HG02870 (cell line): ENCODE data around the gene RPUSD1.

Experiments used
- ATAC-seq: cut with Tn5 transposase; IDR thresholded peaks from one replicate; pipeline ENCODE4 v1.9.1; 2021; ENCODE audit warnings: mild to moderate bottlenecking, moderate library complexity; ENCODE audit not compliant: unreplicated experiment

RPUSD1 gene

DNA sequence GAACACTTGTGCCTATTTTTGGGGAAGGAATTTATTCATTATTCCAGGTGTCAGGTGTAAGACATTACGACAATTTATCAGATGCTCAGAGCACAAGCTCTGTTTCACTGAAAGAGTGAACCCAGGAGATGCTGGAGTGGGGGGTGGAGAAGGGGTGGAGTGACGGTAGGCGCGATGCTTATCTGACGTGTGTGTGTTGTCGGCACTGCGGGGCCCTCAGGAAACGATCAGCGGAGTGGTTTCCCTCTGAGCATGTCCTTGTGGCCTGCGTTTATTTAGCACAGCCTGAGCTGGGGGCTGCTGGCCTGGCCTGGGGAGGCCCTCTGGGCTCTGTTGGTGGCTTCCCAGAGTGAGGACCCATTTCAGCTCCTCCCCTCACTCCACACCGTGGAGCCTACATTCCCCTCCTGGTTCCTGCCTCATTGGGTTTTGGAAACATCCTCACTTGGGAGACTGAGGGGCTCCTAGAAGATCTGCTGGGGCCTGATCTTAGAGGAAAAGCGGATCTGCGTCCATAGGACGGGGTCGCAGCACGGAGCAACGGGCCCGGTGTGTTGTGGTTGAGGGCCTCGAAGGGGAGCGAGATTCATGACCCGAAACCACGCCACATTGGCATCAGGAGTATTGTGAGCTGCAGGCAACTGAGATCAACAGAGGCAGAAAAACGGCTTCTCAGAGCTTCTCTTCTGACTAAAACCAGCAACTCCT lies 31.3 kb upstream of the RPUSD1 start:
- ATAC-seq: no peak

- no peak for ATAC-seq
Measured at GRCh38 chr16:818592-818991, 30.4 kb upstream of the RPUSD1 start.

GRCh38 chr16:818132-818531 lies 30.0 kb upstream of the RPUSD1 start:
- no peak for ATAC-seq

DNA sequence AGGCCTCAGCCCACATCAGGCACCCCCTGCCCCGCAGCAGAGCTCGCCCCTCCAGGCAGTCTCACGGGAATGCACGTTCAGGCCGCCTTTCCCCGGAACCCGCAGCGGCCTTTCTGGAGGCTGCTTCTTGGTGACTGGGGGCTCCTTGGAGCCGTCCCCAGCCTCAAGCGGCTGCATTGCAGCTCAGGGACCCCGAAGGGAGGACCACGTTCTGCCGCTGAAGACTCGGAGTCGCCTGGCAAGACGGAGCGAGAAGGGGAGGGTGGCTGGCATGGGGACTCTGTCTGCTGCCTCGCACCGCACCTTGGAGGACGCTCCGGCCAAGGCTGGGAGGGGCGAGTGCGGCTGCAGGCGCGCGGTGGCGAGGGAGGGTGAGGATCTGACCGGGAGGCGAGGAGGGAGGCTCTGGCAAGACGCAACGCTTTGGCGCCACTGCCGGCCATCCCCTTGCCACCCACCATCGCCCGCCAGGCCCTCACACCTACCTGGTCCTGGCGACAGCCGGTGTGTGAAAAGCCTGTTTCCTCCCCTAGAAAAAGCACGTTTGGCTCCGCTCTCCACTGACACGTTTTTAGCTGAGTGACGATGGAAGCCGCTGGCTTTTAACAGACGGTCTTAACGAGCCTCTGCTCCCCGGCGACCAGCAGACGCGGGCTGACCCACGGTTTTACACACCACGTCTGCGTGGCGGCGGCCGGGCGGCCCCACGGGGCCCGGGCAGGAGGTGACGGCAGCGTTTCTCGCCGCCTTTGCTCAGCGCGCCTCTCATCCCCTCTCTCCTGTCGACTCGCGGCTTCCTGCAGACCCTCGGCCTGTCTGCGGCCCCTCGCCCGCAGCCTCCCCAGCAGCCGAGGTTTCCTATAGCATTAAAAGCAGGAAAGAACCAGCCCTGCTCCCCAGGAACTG lies 29.1 kb upstream of the RPUSD1 start:
- no peak for ATAC-seq

DNA sequence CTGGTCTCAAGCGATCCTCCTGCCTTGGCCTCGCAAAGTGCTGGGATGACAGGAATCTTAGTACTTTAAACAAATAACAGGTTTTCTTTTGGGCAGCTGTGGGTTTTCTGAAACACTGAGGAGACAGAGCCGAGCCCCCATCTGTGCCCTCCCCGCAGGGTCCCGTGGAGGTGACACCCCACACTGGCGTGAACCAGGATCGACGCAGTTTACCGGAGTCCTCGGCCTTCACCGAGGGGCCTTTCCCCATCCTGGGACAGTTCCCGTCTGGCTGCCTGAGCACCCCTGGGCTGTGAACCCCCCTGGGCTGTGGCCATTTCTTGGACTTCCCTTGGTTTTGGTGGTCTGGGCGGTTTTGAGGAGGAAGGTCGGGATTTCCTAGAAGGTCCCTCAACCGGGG lies 27.7 kb upstream of the RPUSD1 start:
- no peak for ATAC-seq

DNA sequence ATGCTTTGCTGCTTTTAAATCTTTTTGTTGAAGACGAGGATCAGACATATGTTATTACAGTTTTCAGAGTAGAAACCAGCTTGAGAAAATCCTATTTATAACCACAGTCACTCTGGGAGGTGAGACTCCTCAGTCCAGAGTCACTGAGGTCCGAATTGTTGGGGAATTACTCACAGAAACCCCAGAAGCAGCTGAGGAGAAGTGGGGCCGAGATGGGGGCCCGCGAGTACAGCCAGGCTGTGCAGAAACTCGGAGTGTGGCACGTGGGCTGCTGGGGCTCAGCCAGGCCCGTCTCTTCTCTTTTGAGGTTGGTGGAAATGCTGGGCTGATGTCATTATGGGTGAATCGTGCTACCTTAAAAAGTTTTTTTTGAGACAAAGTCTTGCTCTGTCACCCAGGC lies 26.8 kb upstream of the RPUSD1 start:
- ATAC-seq: no peak

DNA sequence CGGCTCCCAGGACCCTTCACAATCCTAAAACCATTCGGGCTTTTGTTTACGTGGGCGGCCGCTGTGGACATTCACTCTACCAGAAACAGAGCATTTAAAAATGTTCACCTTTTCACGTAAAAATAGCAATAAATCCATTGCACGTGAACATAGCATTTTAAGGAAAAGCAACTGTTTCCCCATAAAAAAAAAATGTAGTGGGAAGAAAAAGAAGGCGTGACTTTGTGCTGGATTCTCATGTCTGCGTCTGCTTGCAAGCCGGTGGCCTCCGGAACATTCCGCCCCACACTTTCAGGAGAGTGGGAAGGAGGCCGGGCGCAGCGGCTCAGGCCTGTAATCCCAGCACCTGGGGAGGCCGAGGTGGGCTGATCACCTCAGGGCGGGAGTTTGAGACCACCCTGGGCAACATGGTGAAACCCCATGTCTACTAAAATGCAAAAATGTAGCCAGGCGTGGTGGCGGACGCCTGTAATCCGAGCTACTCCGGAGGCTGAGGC lies 25.8 kb upstream of the RPUSD1 start:
- no peak for ATAC-seq

GRCh38 chr16:813204-813915 lies 25.2 kb upstream of the RPUSD1 start:
- no peak for ATAC-seq

DNA sequence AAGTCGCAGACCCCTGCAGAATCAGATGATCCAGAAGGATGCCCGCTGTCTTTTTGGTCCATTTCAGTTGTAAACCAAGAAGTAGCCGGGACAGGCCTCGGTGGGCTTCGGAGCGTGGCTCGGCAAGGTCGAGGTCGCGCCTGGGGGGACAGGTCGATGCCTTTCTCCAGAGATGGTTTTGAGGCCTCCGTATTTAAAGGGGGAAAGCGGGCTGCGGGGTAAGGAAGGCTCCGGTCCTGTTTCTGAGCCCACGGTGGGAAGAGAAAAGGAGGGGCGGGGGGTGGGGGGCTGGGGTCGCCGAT lies 19.9 kb upstream of the RPUSD1 start:
- ATAC-seq: no peak

GRCh38 chr16:807347-808084 lies 19.3 kb upstream of the RPUSD1 start:
- peak; percentile 88 for ATAC-seq

DNA sequence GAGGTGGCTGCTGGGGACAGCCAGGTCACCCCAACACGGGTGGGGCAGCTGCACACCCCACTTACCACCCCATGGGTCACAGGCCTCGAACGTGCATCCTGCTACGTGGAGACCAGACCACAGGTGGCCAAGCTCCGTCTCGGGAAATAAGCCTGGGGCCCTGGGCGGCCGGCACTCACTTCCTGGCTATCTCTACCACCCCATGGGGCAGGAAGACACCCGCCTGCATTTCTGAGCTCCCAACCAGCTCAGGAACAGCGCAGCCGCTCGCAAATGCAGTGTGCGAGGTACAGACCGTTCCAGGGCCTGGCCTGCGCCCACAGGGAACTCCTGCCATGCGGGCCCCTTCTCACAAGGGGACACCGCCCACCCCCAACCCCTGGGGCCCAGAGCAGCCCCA lies 17.3 kb upstream of the RPUSD1 start:
- ATAC-seq: no peak

- ATAC-seq: no peak
Measured at GRCh38 chr16:804193-805048, 16.2 kb upstream of the RPUSD1 start.

DNA sequence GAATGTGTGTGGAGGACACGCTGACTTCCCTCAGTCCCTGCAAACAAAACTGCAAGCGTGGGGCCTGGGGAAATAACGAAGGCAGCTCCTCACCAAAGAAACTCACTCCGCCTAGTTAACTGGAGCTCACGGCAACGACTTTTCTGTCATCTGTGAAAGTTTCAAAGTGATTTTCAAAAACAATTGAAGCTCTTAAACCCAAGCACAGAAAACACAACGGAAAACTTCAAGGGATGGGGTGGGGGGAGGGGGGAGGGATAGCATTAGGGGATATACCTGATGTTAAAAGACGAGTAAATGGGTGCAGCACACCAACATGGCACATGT lies 15.5 kb upstream of the RPUSD1 start:
- no peak for ATAC-seq

- ATAC-seq: no peak
Measured at GRCh38 chr16:802914-803753, 15.0 kb upstream of the RPUSD1 start.

DNA sequence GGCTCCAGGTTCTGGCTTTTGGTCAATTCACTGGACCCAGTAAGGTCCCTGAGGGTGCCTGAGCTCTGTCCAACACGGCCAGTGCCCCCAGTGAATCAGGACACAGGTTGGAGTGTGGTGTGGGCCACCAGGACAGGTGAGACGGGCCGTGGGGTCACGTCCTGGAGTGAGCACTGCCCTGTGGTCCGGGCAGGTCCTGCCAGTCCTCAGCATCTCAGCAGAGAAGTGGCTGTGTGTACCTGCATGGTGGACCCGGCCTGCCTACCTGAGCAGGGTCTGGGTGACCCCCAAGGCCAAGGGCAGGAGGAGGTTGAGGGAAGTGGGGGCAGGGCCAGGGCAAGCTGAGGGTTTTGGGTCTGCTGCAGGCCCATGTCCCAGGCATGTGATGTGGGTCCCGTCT lies 14.3 kb upstream of the RPUSD1 start:
- ATAC-seq: no peak

DNA sequence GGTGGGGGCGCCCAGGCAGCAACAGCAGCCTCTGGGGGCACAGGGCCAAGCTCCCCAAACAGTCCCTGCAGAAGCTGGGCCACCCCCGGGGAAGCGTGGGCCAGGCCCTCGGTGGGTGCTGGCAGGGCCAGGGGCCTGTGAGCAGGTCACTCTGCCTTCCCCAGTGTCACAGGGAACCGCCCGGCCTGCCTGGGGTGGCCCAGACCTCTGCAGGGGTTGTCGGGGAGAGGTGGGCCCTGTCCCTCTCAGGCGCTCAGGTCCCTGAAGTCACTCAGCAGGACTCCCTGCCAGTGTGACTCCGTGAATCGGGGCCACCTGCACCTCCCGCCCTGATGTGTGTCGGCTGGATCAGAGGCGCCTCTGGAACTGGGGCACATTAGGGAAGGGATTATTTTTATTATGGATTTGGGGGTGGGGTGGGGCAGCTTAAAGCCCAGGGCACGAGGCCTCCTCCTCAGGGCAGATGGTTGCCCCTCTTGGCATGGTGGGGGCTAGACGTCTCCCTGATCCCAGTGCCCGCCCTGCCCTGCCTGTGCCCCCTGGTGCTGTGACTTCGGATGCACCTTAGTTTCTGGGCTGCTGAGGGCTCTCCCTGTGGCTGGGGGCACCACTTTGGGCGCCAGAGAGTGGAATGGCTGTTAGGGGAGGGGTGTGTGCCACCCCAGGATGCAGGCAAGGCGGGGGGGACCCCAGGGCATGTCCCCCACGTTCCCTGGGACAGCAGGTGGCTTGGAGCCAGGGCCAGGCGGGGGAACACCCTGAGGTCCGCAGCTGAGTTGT lies 13.6 kb upstream of the RPUSD1 start:
- no peak for ATAC-seq

DNA sequence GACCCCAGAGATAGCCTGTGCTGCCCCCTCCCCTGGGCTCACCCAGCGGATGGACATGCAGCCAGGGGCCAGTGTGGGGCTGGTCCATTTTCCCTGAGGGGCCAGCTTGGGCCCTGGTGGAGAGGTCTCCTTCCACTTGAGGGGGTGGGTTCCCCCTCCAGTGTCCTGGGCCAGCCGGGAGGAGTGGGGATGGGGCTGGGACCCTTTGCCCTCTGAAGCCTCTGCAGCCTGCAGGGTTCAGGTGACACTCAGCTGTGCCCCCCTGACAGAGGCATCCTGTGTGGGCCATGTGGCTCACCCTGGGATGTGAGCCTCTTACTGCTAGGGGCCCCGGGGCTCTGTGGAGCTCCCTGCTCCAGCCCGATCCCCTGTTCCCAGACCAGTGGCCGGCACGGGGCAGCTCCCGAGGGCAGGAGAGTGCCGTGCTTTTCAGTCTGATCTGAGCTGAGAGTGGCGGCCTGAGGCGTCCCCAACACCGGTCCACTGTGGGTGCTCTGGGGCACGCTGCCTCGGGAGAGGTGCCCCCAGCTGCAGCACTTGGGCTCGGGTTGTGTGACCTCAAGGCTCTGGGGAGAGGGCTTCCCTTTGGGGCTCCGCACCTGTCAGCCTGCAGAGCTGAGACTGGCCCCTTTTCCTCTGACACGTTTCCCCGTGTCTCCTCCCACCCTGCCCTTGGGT lies 12.8 kb upstream of the RPUSD1 start:
- ATAC-seq: no peak
